ENCODE measurements around the gene SORCS3.

DNA sequence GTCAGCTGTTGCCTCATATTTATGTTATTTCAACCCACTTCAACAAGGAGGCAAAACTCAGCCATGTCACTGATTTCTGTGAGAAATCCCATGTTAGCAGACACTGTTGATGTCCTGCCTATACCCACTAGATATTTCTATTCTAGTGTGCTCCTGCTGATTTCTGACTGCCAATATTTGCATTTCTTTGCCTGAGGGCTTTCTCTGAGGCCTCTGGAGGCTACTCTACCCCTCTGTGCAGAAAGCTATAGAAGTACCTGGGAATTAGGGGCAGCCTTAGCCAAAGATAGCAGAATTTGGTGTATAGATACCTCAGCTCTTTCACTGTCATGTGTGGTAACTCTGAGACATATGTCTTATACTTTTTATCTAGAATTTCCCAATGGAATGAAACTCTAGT is 348.8 kb downstream of the SORCS3 start:
- TF ChIP-seq, protein P1, sequence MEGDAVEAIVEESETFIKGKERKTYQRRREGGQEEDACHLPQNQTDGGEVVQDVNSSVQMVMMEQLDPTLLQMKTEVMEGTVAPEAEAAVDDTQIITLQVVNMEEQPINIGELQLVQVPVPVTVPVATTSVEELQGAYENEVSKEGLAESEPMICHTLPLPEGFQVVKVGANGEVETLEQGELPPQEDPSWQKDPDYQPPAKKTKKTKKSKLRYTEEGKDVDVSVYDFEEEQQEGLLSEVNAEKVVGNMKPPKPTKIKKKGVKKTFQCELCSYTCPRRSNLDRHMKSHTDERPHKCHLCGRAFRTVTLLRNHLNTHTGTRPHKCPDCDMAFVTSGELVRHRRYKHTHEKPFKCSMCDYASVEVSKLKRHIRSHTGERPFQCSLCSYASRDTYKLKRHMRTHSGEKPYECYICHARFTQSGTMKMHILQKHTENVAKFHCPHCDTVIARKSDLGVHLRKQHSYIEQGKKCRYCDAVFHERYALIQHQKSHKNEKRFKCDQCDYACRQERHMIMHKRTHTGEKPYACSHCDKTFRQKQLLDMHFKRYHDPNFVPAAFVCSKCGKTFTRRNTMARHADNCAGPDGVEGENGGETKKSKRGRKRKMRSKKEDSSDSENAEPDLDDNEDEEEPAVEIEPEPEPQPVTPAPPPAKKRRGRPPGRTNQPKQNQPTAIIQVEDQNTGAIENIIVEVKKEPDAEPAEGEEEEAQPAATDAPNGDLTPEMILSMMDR (IDR thresholded peaks at IDR 0.05; ENCODE audit: low read depth, low read length) = no peak
- no peak for TF ChIP-seq POLR2A (IDR thresholded peaks at IDR 0.05; ENCODE audit: extremely low read depth, insufficient read length)
